GM21526 (cell line): ENCODE data around the gene DOK6.

Experiments
- ATAC-seq: cut with Tn5 transposase; IDR thresholded peaks from one replicate; pipeline ENCODE4 v1.9.1; 2021; ENCODE audit warnings: moderate library complexity; ENCODE audit not compliant: unreplicated experiment, low FRiP score

DOK6 gene

GRCh38 chr18:69725855-69726508 is 325.3 kb downstream of the DOK6 start:
- ATAC-seq, result no peak

- no peak for ATAC-seq
Measured at GRCh38 chr18:69727912-69728572, 327.4 kb downstream of the DOK6 start.

DNA sequence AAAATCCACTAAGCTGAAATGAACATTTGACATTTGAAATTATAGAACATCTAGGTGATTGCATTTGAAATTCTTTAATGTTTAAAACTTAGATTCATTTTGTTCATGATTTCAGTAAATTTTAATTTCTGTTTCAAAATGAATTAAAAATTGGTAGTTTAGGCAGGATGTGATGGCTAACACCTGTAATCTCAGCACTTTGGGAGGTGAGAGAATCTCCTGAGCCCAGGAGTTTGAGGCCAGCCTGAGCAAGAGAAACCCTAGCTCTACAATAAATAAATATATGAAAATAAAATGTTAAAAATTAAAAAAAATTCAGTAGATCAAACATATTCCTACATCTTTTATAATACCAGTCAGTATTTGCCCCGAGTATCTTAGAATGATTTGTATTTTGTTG is 330.0 kb downstream of the DOK6 start:
- no peak for ATAC-seq

DNA sequence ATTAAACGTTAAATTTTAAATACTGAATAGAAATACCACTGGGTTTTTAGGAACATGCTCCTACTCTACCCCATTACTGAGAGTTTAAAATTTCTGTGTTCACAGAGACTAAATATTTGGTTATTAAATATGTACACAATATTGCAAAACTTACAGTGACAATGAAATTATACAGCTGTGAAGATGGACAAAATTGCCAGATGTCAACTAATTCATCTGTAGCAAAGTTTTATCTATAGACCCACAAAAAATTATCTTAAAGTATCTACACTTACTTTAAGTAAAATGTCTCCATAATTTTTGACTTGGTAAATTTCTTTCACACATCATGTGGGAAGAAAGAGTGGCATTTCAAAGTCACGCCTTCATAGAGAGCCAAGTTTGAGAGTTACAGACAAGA is 333.8 kb downstream of the DOK6 start:
- no peak for ATAC-seq

DNA sequence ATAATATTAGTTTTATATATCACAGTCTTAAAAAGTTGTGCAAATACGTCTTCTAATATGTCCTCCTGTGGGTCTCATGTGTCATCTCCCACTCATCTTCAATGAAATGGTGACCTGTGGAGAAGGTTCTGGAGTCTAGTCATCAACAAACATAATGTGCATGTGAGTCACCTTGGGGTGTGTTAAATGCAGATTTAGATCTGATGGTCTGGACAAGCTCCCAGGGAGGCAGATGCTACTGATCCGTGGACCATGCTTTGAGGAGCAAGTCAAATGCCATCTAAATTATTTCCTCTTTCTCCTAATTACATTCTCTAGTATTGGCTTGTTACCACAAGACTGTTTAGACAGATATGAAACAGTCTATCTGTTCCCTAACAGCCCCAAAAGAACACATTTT is 336.0 kb downstream of the DOK6 start:
- no peak for ATAC-seq

GRCh38 chr18:69737851-69738250 is 337.2 kb downstream of the DOK6 start:
- ATAC-seq, result no peak

- ATAC-seq, result no peak
Measured at GRCh38 chr18:69747388-69747787, 346.7 kb downstream of the DOK6 start.

DNA sequence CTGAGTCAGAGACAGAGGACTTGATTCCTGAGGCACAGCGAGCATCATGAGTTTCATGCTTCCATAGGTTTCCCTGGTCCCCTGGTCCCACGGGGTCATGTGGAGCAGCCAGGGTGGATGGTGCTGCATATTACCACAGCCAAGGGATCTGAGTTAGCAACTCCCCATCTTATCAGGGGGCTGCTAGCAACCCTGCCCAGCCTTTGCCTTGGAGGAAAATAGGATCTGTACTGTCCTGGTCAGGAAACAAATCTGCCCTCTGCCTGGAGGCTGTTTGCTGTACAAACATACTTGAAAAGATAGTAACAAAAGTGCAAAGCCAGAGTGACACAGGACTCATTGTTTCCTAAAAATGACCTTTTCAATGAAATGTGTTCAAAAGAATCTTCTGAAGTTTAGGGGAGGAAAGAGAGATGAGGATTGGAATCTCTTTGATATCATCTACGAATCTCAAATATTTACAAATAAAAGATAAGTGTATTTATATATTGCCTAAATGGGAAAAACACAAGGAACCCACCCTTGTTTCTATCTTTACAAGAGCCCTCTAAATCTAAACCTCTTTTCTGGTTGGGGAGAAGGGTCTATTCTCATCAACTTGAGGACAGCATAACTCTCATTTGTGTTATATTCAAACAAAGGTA is 352.2 kb downstream of the DOK6 start:
- no peak for ATAC-seq

DNA sequence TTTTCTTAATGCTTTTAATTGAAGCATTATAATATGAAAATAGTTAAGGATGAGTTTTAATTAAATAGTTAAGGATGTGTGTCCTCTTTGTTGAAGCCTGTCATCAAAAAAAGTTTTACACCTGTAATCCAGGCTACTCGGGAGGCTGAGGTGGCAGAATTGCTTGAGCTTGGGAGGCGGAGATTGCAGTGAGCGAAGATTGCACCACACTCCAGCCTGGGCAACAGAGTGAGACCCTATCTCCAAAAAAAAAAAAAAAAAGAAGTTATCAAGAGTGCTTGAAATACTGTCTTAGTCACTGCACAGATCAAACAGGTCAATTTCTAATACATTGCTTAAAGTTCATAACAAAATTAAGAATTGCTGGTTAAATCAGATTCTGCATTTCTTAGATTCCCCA is 353.4 kb downstream of the DOK6 start:
- ATAC-seq, result no peak

GRCh38 chr18:69755041-69755440 is 354.4 kb downstream of the DOK6 start:
- no peak for ATAC-seq

- no peak for ATAC-seq
Measured at GRCh38 chr18:69755856-69756496, 355.3 kb downstream of the DOK6 start.

DNA sequence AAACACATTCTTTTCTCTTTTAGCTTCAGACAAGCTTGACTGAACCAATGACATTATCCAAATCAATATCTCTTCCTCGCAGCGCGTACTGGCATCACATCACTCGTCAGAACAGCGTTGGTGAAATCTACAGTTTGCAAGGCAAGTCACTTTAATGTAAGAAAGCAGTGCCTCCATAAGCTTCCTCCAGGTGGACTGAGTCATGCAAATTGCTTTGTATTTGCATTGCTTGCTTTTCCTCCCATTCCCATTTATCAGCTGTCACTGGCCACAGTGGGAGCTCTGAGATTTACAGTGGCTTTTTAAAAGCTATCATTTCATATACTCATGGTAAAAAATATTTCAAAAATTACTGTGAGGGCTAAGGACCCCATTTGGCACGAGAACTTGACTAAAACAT is 357.0 kb downstream of the DOK6 start:
- no peak for ATAC-seq

GRCh38 chr18:69758458-69758857 is 357.8 kb downstream of the DOK6 start:
- ATAC-seq, result no peak

GRCh38 chr18:69759046-69759445 is 358.4 kb downstream of the DOK6 start:
- ATAC-seq, result no peak

- no peak for ATAC-seq
Measured at GRCh38 chr18:69763002-69763401, 362.3 kb downstream of the DOK6 start.

DNA sequence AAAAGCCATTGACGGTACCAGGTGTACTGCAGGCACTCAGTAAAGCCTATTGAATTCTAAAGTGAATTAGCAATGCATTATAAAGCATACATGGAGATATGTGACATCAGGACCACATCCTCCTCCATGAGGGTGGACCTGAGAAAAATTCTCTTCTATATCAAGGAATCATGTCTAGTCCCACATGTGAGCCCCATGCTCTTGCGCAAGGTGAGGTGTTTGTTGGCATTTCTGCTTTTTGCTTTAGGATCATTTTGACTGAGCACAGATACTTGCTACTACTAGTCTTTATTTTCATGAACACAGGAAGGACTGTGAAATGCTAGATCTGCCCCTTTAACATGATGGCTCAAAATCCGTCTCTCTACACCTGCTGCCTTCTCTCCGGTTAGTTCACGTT is 363.1 kb downstream of the DOK6 start:
- no peak for ATAC-seq

DNA sequence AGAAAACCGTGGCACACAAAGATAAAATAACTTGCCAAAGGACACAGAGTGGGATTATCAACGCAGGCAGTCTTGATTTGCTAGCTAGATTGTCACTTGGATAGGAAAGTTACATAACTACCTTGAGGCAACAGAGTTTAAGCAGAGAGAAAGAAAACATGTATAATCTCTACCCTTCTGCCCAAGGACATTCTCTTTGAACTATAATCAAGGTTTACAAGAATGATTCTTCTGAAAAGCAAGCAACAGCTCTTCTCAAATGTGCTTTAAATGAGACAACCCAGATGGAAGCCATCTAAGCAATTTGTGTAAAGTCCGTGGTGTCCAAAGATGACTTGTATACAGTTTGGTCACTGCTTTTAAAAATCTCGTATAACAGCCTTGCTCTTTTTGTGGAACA is 369.6 kb downstream of the DOK6 start:
- no peak for ATAC-seq

DNA sequence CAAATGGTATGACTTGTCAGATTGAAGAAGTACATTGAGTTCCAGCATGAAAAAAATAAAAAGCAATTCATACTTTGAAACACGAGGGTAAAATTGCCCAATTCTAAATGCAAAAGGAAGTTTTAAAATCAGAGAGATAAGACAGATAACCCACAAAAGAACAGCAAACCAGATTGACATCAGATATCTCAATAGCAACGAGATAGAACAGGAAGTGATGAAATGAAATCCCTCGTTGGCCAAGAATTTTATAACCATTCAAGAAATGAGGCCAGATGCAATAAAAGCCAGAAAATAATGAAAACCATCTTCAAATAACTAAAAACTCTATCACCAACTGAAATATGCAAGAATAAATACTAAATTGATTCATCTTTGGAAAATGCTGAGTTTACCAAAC is 374.1 kb downstream of the DOK6 start:
- no peak for ATAC-seq

- ATAC-seq, result no peak
Measured at GRCh38 chr18:69777248-69777647, 376.6 kb downstream of the DOK6 start.

DNA sequence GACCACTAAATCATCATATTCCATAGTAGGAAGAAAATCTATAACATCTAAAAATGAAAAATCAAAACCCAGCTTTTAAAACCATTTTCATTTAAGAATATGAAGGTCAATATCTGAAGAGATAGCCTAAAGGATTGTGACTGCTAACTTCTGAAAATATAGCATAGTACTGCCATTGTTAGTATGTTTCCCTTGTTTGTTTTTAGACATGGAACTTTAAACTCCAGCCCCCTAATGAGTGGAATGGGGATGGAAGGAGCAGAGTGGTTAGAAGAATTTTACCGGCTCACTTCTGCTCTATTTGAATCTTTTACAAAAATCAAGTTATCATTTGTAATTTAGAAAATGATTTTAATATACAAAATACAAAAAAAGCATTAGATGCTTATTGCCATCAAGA is 378.0 kb downstream of the DOK6 start:
- ATAC-seq, result no peak

DNA sequence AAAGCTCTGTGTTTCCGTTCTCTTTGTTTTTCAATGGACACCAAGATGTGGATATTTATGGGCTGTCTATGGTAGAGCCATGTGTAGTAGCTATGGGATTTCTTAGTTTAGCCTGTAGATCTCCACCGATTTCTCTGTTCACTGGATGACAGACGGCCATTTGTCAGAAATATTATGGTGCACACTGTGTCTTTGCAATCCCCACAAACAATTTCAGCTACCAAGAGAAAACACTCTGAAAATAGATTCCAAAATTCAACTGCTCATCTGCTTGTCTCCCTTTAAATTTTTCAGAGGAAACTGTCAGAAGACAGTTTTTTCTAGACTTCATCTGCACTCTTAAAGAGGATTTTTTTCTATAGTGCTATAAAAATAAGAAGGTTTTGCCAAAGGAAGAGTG is 380.2 kb downstream of the DOK6 start:
- no peak for ATAC-seq

DNA sequence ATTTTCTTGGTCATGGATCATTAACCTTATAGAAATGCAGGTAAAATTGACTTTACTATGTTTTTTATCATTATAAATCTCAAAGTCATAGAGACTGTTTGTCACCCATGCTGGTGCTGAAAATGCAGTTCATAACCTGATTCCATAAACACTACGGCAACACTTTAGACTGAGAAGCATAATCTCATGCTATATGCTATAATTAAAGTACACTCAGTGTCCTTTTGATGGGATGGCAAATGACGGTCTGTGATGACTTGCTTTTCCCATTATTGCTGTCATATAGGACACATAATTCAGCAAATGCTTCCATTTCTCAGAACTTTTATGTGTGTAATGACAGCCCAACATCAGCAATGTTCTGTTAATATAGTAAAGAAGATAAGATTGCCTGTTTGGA is 384.1 kb downstream of the DOK6 start:
- ATAC-seq, result no peak
